KMS-11 (cell line): ENCODE measurements around the gene HERC5.
"Not testable (repeated sequence)": the region's sequence is repeated elsewhere in the genome, so short reads cannot be mapped to it uniquely, and the experiment has no call there.

Experiments used
- H2AFZ ChIP-seq: fragments of 200-600 bp; sonication (generic); 2 replicates; pipeline ENCODE4 v1.6.1; 2016; ENCODE audit warnings: antibody characterized with exemption, mixed run types, low read depth
- H3K27ac ChIP-seq: fragments of 200-600 bp; sonication (generic); 2 replicates; pipeline ENCODE4 v1.6.1; 2016; ENCODE audit warnings: mild to moderate bottlenecking, mixed run types
- H3K27me3 ChIP-seq: fragments of 200-600 bp; sonication (generic); 2 replicates; pipeline ENCODE4 v1.6.1; 2017; ENCODE audit warnings: mild to moderate bottlenecking, low read depth, mixed run types, moderate library complexity; ENCODE audit not compliant: insufficient read depth
- H3K36me3 ChIP-seq: fragments of 200-600 bp; sonication (generic); 2 replicates; pipeline ENCODE4 v1.6.1; 2017; ENCODE audit warnings: mild to moderate bottlenecking, mixed run types; ENCODE audit not compliant: insufficient read depth
- H3K4me1 ChIP-seq: fragments of 200-600 bp; sonication (generic); 2 replicates; pipeline ENCODE4 v1.6.1; 2016; ENCODE audit warnings: mild to moderate bottlenecking, low read depth, mixed run types; ENCODE audit not compliant: poor library complexity, severe bottlenecking
- H3K4me2 ChIP-seq: fragments of 200-600 bp; sonication (generic); 2 replicates; pipeline ENCODE4 v1.7.0; 2016; ENCODE audit warnings: mild to moderate bottlenecking, mixed run types
- H3K4me3 ChIP-seq: fragments of 200-600 bp; sonication (generic); IDR thresholded peaks from 2 replicates; pipeline ENCODE4 v1.6.1; 2017; ENCODE audit warnings: low read depth, low read length, mixed read lengths; ENCODE audit not compliant: insufficient read depth
- H3K79me2 ChIP-seq: fragments of 200-600 bp; sonication (generic); 2 replicates; pipeline ENCODE4 v1.6.1; 2016; ENCODE audit warnings: low read depth, mixed run types; ENCODE audit not compliant: insufficient read depth
- H3K9ac ChIP-seq: fragments of 200-600 bp; sonication (generic); 2 replicates; pipeline ENCODE4 v1.6.1; 2016; ENCODE audit warnings: mild to moderate bottlenecking, mixed run types
- H4K20me1 ChIP-seq: fragments of 200-600 bp; sonication (generic); 2 replicates; pipeline ENCODE4 v1.6.1; 2016; ENCODE audit warnings: mild to moderate bottlenecking, mixed run types; ENCODE audit not compliant: insufficient read depth
- TF ChIP-seq, protein P1 (sequence below): fragments of 200-600 bp; sonication (generic); conservative IDR thresholded peaks from 2 replicates; pipeline ENCODE4 v1.6.1; 2017; ENCODE audit warnings: low read depth, mild to moderate bottlenecking, antibody characterized with exemption, low read length, moderate library complexity, mixed read lengths

The HERC5 gene

DNA sequence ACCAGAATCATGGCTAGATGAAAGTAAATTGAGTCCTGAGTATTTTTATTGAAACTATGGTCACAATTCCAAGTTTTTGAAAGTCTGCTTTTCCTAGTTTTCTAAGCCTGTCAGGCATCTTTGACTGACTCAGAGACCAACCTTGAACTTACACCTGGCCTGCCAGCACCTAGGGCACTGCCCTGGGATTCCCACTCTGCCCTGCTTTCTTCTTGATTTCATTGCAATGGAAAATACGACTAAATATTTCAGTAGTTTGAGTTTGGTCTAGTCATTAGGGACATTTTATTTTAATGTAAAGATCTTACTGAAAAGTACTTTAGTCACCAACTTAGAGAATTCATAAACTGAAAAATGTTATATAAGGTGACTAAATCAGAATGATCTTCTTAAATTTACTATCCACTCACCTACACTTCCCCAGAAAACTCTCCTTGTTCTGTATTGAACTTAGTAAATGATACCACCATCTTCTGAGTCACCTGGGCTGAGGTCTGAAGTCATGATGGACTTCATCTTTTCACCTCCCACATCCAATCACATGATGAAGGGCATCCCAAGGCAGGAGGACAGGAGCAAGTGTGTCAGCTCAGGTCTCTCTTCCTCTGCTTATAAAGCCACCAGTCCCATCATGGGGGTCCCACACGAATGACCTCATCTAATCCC is 78.3 kb downstream of the HERC5 start:
- Histone ChIP-seq H2AFZ (no peak overlapping the region), H3K4me1 (no peaks in the 10 kb centered on the region), H3K4me2 (no peak overlapping the region), H3K9ac (no peak overlapping the region), H3K4me3 (no peak overlapping the region), H3K79me2 (no peaks in the 10 kb centered on the region), H3K27me3 (no peaks in the 10 kb centered on the region), H4K20me1 (no peaks in the 10 kb centered on the region), H3K36me3 (no peaks in the 10 kb centered on the region), H3K27ac (no peak overlapping the region)
- TF ChIP-seq, protein P1, sequence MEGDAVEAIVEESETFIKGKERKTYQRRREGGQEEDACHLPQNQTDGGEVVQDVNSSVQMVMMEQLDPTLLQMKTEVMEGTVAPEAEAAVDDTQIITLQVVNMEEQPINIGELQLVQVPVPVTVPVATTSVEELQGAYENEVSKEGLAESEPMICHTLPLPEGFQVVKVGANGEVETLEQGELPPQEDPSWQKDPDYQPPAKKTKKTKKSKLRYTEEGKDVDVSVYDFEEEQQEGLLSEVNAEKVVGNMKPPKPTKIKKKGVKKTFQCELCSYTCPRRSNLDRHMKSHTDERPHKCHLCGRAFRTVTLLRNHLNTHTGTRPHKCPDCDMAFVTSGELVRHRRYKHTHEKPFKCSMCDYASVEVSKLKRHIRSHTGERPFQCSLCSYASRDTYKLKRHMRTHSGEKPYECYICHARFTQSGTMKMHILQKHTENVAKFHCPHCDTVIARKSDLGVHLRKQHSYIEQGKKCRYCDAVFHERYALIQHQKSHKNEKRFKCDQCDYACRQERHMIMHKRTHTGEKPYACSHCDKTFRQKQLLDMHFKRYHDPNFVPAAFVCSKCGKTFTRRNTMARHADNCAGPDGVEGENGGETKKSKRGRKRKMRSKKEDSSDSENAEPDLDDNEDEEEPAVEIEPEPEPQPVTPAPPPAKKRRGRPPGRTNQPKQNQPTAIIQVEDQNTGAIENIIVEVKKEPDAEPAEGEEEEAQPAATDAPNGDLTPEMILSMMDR, result no peak

DNA sequence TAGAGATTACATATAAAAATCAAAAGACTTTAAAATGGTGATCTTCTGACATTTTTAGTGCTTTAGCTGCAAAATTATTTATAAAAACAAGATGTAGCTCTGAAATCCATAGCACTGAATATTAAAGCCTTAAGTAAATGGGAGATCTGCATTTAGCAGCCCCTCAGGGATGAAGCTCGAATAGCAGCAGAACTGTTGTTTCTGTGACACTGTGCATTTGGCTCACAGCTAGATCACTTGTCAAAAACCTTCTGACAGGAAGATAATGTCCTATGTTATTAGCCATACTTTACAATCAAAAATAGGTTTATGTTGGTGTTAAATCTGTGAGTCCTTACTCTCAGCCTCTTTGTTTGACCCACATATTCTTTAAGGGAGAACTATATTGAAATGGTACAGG is 80.8 kb downstream of the HERC5 start:
- Histone ChIP-seq H3K27me3 (no peaks in the 10 kb centered on the region), H3K4me1 (no peaks in the 10 kb centered on the region), H2AFZ (no peak overlapping the region), H3K4me3 (no peak overlapping the region), H3K36me3 (no peaks in the 10 kb centered on the region), H3K79me2 (no peaks in the 10 kb centered on the region), H3K27ac (no peak overlapping the region), H3K9ac (no peak overlapping the region), H4K20me1 (no peaks in the 10 kb centered on the region), H3K4me2 (no peak overlapping the region)
- TF ChIP-seq, protein P1, result no peak

DNA sequence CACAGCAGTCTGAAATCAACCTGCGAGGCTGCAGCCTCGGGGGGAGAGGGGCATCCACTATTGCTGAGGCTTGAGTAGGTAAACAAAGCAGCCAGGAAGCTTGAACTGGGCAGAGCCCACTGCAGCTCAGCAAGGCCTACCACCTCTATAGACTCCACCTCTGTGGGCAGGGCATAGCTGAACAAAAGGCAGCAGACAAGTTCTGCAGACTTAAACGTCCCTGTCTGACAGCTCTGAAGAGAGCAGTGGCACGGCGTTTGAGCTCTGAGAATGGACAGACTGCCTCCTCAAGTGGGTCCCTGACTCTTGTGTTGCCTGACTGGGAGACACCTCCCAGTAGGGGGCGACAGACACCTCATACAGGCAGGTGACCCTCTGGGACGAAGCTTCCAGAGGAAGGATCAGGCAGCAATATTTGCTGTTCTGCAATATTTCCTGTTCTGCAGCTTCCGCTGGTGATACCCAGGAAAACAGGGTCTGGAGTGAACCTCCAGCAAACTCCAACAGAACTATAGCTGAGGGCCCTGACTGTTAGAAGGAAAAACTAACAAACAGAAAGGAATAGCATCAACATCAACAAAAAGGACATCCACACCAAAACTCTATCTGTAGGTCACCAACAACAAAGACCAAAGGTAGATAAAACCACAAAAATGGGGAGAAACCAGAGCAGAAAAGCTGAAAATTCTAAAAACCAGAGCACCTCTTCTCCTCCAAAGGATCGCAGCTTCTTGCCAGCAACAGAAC is 82.6 kb downstream of the HERC5 start:
- not testable (repeated sequence) for H3K79me2 ChIP-seq, H2AFZ ChIP-seq, H4K20me1 ChIP-seq, H3K27me3 ChIP-seq, H3K4me1 ChIP-seq, H3K36me3 ChIP-seq, H3K27ac ChIP-seq, H3K4me3 ChIP-seq, H3K9ac ChIP-seq, H3K4me2 ChIP-seq
- TF ChIP-seq, protein P1, result peak; percentile 66

DNA sequence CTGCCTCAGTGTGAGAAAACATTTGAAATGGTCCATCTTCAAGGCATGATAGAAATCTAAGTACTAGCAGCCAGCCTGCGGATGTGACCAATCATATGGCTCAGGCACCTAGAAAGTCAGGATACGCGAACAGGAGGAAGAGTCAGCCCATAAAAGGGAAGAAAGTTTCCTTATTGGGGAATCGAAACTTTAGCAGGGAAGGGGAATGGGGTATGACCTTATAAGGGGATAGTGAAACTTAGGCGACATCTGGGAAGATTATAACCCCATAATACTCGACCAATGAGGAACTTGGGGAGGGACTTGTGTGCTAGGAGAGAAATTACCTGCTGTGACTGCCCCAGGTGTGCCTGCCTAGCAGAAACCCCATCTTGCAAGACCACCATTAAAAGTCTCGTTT is 92.9 kb downstream of the HERC5 start:
- Histone ChIP-seq H3K27ac (no peak overlapping the region), H3K27me3 (no peaks in the 10 kb centered on the region), H4K20me1 (no peaks in the 10 kb centered on the region), H3K36me3 (no peaks in the 10 kb centered on the region), H3K4me1 (no peaks in the 10 kb centered on the region), H3K4me3 (no peak overlapping the region), H3K9ac (no peak overlapping the region), H3K4me2 (no peak overlapping the region), H3K79me2 (no peaks in the 10 kb centered on the region), H2AFZ (no peak overlapping the region)
- TF ChIP-seq, protein P1, result no peak
